Measurements from ENCODE around the gene PPP1R11.

- no peak for TF ChIP-seq SUZ12 (IDR thresholded peaks at IDR 0.05; ENCODE audit: extremely low read depth, insufficient read depth, insufficient read length)
- no peak for TF ChIP-seq YY1 (IDR thresholded peaks at IDR 0.05; ENCODE audit: insufficient read depth, insufficient read length)
Measured at GRCh38 chr6:30100585-30101443, 33.8 kb downstream of the PPP1R11 start.
